ENCODE data around the gene PITPNM3.
"Not testable (repeated sequence)": the region's sequence is repeated elsewhere in the genome, so short reads cannot be mapped to it uniquely, and the experiment has no call there.

Gene PITPNM3

DNA sequence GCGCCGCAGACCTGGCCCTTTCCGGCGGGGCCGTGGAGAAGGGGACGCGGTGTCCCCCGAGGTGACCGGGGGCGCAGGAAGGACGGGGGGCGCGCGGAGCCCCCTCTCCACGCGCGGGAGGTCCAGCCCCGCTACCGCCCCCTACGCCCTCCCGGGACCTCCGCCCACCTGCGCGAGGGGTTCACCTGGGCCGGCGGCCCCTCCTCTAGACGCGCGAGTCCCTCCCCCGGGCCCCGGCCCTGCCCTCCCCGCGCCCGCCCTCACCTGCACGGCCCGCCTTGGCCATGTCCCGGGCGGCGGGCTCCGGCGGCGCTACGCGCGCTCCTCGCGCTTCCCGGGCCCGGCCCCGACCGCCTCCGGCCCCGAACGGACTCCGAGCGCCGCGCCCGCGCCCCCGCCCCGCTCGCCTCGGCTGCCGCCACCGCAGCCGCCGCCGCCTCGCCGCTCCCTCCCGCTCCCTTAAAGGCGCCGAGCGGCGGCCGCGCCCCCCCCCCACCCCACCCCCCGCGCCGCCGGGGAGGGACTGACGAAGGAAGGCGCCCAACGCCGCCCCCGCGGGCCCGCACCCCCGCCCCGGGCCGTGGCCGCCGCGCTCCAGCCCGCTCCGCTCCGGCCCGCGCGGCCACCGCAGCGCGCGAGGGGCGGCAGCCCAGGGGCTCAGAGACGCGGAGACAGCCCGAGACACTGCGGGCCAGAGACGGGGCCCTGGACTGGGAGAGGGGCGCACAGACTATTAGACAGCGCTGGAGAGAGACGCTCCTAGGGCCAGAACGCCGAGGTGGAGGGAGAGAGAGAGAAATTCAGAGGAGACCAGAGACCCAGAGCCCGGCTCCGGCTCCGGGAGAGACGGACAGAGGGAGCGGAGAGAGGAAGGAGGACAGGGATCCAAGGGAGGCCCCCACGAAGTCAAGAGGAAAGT, at the start of gene PITPNM3:
Gene PITPNM3 (minus strand): TSS at position 435 of the 919 bp plus-strand sequence. CDS start 149 bp downstream, at position 286.
- DNase-seq: no peak

DNA sequence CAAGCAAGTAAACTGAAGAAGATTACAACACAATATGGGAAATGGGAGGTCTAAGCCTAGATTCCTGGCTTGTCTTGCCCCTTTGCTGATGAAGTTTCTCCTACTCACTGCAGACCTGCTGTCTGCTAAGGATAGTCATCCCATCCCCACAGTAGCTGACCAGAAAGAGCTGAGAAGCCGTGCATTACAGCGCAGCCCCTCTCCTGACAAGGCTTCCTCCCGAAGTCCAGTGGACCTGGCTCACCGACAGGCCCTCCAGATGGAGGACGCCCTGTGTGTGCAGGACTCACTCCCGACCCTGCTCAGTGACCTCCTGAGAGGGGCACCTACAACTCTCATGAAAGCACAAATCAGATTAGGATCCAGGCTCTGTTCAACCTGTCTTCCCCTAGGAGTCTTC, 48.8 kb upstream of the PITPNM3 start:
- no peak for DNase-seq

DNA sequence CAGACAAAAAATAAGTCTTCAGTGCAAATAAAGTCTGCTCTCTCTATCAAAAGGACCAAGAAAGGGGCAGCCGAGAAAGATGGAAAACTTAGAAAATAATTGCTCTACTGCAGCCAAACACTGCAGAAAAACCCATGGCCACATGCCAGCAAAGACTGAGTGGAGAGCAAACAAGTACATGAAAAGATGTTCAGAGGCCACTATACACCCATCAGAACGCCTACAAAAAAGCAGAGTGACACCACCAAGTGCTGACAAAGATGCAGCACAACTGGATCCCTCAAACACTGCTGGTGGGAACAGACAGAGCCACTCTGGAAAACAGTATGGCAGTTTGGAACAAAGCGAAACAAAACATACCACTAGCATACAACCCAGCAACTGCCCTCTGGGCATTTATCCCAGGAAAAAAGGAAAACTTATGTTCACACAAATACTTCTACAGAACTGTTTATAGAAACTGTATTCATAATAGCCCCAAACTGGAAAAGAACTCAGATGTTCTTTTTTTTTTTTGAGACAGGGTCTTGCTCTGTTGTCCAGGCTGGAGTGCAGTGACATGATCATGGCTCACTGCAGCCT, 47.5 kb upstream of the PITPNM3 start:
- no peak for DNase-seq

GRCh38 chr17:6602141-6602540, 45.8 kb upstream of the PITPNM3 start:
- no peak for DNase-seq

DNA sequence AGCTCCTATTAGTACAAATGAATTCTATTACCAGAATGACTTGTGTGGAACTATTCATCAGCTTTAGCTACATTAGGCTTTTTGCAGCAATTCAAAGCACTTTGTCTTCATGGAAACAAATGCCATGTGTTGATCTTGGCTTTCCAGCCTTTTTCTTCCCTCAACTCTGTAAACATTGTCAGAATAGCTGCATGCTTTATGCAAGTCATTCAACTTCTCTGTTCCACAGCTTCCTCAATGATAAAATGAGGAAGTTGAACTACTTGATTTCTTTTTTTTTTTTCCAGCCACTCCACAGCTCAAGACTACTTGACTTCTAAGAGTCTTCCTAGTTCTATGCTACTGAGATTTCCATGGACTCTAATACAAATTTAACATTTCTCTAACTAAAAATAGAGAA, 43.0 kb upstream of the PITPNM3 start:
- no peak for DNase-seq

GRCh38 chr17:6597727-6598126, 41.4 kb upstream of the PITPNM3 start:
- DNase-seq: no peak

- no peak for DNase-seq
Observed at GRCh38 chr17:6596941-6597340, 40.6 kb upstream of the PITPNM3 start.

- DNase-seq: no peak
Observed at GRCh38 chr17:6596511-6596910, 40.2 kb upstream of the PITPNM3 start.

- no peak for DNase-seq
Observed at GRCh38 chr17:6596081-6596480, 39.7 kb upstream of the PITPNM3 start.

DNA sequence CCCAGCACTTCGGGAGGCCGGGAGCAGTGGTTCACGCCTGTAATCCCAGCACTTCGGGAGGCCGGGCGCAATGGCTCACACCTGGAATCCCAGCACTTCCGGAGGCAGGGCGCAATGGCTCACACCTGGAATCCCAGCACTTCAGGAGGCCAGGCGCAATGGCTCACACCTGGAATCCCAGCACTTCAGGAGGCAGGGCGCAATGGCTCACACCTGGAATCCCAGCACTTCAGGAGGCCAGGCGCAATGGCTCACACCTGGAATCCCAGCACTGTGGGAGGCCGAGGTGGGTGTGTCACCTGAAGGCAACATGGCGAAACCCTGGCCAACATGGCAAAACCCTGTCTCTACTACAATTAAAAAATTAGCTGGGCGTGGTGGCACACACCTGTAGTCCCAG, 37.0 kb upstream of the PITPNM3 start:
- DNase-seq: not testable (repeated sequence)

DNA sequence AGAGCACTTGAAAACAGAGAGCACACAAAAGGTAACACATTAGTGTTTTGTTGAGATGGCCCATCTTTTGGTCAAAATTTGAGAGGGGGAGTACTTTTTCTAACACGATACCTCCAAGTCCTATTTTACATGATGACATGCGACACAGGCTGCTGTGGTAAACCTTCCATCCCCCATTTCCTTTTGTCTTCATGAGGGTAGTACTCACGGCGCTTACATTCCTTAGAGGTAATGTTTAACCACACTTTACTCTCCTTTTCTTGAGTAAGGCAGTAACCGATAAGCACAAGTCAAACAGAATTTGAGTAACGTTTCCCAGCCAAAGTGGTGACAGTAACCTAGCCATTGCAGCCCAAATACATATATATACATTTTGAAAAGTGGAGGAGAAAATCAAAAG, 35.8 kb upstream of the PITPNM3 start:
- DNase-seq: no peak

GRCh38 chr17:6591599-6592158, 35.3 kb upstream of the PITPNM3 start:
- DNase-seq: no peak

DNA sequence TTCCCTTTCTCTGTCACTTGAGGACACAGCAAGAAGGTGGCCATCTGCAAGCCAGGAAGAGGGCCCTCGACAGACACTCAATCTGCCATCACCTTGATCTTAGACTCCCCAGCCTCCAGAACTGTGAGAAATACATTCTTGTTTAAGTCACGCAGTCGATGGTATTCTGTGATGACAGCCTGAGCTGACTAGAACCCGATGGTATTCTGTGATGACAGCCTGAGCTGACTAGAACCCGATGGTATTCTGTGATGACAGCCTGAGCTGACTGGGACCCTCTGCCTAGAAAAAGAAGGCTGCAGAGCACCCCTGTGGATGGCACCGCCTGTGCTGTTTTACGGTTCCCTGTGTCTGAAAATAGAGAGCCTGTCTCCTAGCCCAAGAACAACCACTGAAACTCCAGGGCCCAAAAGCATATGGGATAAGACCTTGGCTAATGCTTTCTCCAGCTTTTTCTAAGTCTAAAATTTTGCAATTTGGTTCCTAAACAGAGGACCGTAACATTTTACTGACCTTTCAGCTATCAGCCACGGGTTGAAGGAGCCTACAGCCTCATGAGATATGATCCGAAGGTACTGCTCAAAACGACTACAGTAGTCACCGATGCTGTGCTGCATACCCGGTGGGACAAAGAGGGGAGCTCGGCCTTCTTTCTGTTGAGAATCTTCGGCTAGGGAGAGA, 33.1 kb upstream of the PITPNM3 start:
- no peak for DNase-seq

DNA sequence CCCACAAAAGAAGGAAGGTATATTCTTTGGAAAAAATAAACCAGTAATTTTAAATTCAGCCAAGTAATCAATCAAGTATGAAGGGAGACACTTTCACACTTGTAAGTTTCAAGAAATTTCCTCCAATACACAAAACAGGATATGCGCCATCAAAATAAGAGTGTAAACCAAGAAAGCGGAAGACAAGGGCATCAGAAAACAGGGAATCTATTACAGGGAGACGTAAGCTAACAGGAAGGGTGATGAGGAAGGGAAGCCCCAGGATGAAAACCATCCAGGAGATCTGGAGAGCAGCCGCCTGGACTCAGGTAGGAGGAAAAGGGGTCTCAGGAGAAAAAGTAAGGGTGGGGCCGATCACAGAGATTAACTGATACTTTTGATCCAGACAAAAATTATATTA, 31.8 kb upstream of the PITPNM3 start:
- no peak for DNase-seq

GRCh38 chr17:6587310-6587709, 31.0 kb upstream of the PITPNM3 start:
- DNase-seq: no peak

GRCh38 chr17:6583411-6583810, 27.1 kb upstream of the PITPNM3 start:
- DNase-seq: no peak

DNA sequence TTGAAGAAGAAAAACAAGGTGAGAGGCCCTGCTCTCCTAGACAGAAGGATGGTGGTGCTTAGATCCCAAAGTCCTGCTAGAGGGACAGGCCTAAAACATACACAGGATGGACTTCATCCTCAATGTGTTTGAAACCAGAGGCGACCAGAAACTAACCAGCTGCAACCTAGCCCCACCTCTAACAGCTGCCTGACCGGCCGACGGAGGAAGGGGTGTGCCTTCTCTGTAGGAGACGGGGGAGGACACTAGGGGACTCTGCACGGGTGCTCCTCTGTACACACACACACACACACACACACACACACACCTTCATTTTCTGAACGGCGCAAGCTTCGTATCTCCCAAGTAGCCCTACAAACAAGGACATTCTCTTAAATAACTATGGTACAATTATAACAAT, 24.3 kb upstream of the PITPNM3 start:
- DNase-seq: no peak

DNA sequence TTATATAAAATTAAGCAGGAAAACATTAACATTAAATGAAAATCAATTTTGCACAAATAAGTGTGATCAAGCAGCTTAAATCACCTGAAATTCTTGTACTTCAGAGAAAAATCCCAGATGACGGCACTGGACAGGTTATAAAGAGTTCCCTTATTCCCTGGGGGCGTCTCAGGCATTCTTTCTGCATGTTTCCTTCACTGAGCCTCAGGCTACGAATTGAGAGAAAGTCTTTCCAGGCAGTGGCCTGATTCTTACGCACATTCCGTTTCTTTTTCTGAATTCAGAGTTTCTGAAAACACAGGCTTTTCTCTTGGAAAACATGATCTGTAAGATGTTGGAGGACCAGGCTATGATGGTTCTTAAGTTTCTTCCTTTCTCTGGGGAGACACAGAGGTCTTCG, 22.1 kb upstream of the PITPNM3 start:
- no peak for DNase-seq

DNA sequence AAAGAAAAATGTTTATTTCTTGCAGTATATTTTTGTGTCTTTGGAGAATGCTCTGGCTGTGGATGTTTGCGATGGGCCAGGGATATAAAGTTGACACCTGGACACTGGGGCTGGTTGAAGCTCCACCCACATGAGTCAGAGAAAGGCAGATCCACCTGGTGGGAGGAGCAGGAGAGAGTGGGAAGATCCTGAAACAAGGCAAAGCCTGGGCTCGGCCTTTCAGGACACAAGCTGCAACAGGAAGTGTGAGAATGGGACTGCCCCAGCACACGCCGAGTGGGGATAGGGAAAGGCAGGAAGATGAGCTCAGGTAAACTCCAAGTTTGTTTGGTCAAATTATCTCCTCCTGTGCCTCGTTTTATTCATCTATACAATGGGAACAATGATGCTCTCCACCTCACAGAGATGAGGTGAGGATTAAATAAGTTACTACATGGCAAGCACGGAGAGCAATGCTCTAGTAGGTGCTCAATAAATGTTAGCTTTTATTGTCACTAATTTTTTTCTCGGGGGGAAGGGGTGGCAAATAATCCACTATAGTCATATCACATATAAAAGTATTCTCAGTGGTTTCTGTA, 21.4 kb upstream of the PITPNM3 start:
- no peak for DNase-seq

DNA sequence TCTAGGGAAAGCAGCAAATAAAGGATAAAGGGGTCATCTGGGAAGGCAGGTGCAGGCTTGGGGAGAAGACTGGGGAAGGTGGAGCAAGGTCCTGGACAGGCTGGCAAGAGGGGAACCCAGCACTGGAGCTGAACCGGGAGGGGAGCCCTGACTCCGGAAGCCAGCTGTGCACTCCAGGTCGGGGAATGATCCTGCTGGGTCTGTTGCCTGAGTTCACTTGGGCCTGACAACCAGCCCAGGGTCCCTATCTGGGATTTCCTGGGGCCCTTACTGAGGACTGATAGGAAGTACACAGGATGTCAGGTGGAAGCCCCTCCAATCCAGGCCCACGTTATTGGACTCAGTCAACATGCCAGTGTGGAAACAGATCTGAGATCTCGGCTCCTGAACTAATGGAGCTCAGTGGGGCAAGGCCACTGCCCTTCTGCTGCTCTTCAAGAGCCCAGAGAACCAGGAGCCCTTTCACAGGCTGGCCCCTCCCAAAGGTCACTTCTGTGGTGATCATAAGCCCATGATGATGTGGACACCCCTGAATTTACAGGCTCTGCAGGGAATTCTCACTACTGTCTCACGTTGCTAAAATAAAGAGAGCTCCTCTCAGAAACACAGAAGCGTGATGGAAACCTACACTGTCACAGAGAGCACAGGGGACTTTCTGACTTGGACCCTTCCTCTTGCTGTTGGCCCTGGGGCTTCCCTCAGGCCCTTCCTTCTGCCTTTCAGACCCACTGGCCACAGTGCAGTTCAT, 19.9 kb upstream of the PITPNM3 start:
- DNase-seq: no peak

GRCh38 chr17:6575596-6575988, 19.2 kb upstream of the PITPNM3 start:
- DNase-seq: no peak

All from stimulated activated CD4-positive, alpha-beta T cell treated with anti-CD3 and anti-CD28 coated beads, Interleukin-4, amount 100 ng/mL, for 4 hours (primary cell).